ENCODE data around the gene CASR.

Gene CASR

DNA sequence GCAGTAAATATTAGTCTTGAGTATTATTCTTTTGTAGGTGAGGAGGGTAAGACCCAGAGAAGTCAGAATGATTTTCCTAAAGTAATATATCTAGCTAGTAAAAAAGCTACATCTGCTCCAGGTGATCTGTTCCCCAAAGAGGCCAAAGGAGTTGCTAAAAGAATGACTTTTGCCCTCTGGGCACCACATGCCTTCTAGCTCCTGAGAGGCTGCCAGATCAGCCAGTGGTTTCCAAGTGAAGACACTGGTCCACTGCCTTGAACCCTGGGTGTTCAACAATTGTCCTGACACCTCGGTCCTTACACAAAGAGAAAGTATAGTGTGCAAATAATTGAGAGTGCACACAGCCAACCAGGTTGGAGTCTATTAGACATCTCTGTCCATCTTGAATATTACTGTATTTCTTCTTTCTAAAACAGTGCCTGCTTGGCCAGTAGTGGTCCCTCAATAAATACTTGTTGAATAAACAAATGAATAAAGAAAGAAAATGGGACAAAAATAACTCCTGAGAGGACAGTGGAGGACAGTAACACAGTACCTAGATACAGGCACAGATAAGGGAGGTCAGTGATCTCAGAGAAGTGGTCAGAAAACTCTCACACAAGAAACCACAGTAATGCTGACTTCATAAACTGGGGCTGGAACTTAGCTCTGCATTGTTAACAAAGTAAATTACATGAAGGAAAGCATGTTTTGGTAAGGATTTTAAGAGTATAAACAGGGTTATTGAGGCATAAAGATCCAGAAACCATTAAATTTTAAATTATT is 85.0 kb downstream of the CASR start:
- Histone ChIP-seq H3K18ac (ENCODE audit: low read depth in 1 of 2, low read length in 2 of 2) (no peak overlapping the region), H2BK120ac (ENCODE audit: low read depth, low read length) (no peak overlapping the region), H2BK12ac (ENCODE audit: low read length in 2 of 2) (no peak overlapping the region), H3K14ac (ENCODE audit: low read length in 2 of 2) (no peak overlapping the region), H4K91ac (ENCODE audit: low read length) (no peak overlapping the region), H2BK15ac (ENCODE audit: low read depth, poor library complexity, severe bottlenecking) (no peak overlapping the region), H3K23ac (ENCODE audit: low read length in 2 of 2) (no peak overlapping the region), H4K8ac (ENCODE audit: low read length) (no peak overlapping the region), H3K9me3 (ENCODE audit: control insufficient read depth, low read length) (no peaks in the 10 kb centered on the region), H2AK5ac (ENCODE audit: low read length, severe bottlenecking) (no peak overlapping the region), H3K4me1 (ENCODE audit: control insufficient read depth, insufficient read depth, low read depth, low read length) (no peaks in the 10 kb centered on the region), H3K27me3 (ENCODE audit: control insufficient read depth in 1 of 2, insufficient read depth in 1 of 2, low read length in 2 of 2) (peaks cover 3 to 5% of the 10 kb centered on the region in 2 experiments), H2AFZ (ENCODE audit: low read depth, low read length) (no peak overlapping the region), H3K4me3 (ENCODE audit: insufficient read depth in 1 of 2, low read depth in 1 of 2, low read length in 2 of 2) (no peak overlapping the region), H3K36me3 (ENCODE audit: control insufficient read depth in 1 of 2, insufficient read depth in 2 of 2, low read depth in 1 of 2, low read length in 2 of 2) (no peaks in the 10 kb centered on the region), H3K4ac (ENCODE audit: low read depth in 1 of 2, low read length in 2 of 2) (no peak overlapping the region), H3K27ac (ENCODE audit: low read length, poor library complexity, severe bottlenecking) (no peak overlapping the region), H2BK5ac (ENCODE audit: low read depth, low read length, poor library complexity, severe bottlenecking) (no peak overlapping the region), H3K9ac (ENCODE audit: low read length) (no peak overlapping the region), H3K4me2 (ENCODE audit: low read length, poor library complexity, severe bottlenecking) (no peak overlapping the region), H3K79me1 (replicated peaks; ENCODE audit: low read length, poor library complexity, severe bottlenecking) (no peaks in the 10 kb centered on the region)
- peak; percentile 46 for DNase-seq
- WGBS, result no CpG with 5 or more reads among the region's 1 CpG

DNA sequence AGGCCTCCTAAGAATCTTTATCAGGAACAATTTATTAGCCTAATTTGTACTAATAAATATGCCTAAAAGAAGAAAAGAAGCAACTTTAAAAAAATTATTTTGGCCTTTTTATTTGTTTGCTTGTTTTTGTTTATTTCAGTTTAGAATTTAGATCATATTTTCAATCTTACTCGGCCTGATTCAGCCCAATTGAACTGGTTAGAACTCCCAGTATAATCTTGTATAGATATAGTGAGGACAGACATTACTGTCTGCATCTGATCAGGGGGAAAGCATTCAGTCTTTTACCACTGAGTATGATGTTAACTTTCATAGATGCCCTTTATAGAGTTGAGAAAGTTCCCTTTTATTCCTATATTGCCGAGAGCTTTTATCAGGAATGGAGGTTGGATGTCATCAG is 85.6 kb downstream of the CASR start:
- H3K4me3 ChIP-seq (ENCODE audit: insufficient read depth in 1 of 2, low read depth in 1 of 2, low read length in 2 of 2), result no peak overlapping the region
- no peak overlapping the region for H2BK120ac ChIP-seq (ENCODE audit: low read depth, low read length)
- no peaks in the 10 kb centered on the region for H3K4me1 ChIP-seq (ENCODE audit: control insufficient read depth, insufficient read depth, low read depth, low read length)
- no peak overlapping the region for H2BK15ac ChIP-seq (ENCODE audit: low read depth, poor library complexity, severe bottlenecking)
- no peak overlapping the region for H3K18ac ChIP-seq (ENCODE audit: low read depth in 1 of 2, low read length in 2 of 2)
- no peak overlapping the region for H3K27ac ChIP-seq (ENCODE audit: low read length, poor library complexity, severe bottlenecking)
- H3K23ac ChIP-seq (ENCODE audit: low read length in 2 of 2), result no peak overlapping the region
- H3K36me3 ChIP-seq (ENCODE audit: control insufficient read depth in 1 of 2, insufficient read depth in 2 of 2, low read depth in 1 of 2, low read length in 2 of 2), result no peaks in the 10 kb centered on the region
- H4K91ac ChIP-seq (ENCODE audit: low read length), result no peak overlapping the region
- no peak overlapping the region for H2BK5ac ChIP-seq (ENCODE audit: low read depth, low read length, poor library complexity, severe bottlenecking)
- H4K8ac ChIP-seq (ENCODE audit: low read length), result no peak overlapping the region
- H3K27me3 ChIP-seq (ENCODE audit: control insufficient read depth in 1 of 2, insufficient read depth in 1 of 2, low read length in 2 of 2), result no peaks in the 10 kb centered on the region
- no peak overlapping the region for H3K9ac ChIP-seq (ENCODE audit: low read length)
- WGBS, result 100% methylated on average over 2 of the region's 2 CpGs
- no peak overlapping the region for H2AFZ ChIP-seq (ENCODE audit: low read depth, low read length)
- DNase-seq, result no peak
- H3K4me2 ChIP-seq (ENCODE audit: low read length, poor library complexity, severe bottlenecking), result no peak overlapping the region
- no peak overlapping the region for H3K4ac ChIP-seq (ENCODE audit: low read depth in 1 of 2, low read length in 2 of 2)
- no peak overlapping the region for H2AK5ac ChIP-seq (ENCODE audit: low read length, severe bottlenecking)
- H3K14ac ChIP-seq (ENCODE audit: low read length in 2 of 2), result no peak overlapping the region
- no peaks in the 10 kb centered on the region for H3K9me3 ChIP-seq (ENCODE audit: control insufficient read depth, low read length)
- no peak overlapping the region for H2BK12ac ChIP-seq (ENCODE audit: low read length in 2 of 2)
- no peaks in the 10 kb centered on the region for H3K79me1 ChIP-seq (replicated peaks; ENCODE audit: low read length, poor library complexity, severe bottlenecking)

- H4K91ac ChIP-seq (ENCODE audit: low read length), result no peak overlapping the region
- no peak overlapping the region for H2BK5ac ChIP-seq (ENCODE audit: low read depth, low read length, poor library complexity, severe bottlenecking)
- no peak overlapping the region for H3K4me3 ChIP-seq (ENCODE audit: insufficient read depth in 1 of 2, low read depth in 1 of 2, low read length in 2 of 2)
- no peak overlapping the region for H4K8ac ChIP-seq (ENCODE audit: low read length)
- no peak for DNase-seq
- no peak overlapping the region for H3K4ac ChIP-seq (ENCODE audit: low read depth in 1 of 2, low read length in 2 of 2)
- no peak overlapping the region for H2BK120ac ChIP-seq (ENCODE audit: low read depth, low read length)
- no peaks in the 10 kb centered on the region for H3K36me3 ChIP-seq (ENCODE audit: control insufficient read depth in 1 of 2, insufficient read depth in 2 of 2, low read depth in 1 of 2, low read length in 2 of 2)
- no peak overlapping the region for H3K4me2 ChIP-seq (ENCODE audit: low read length, poor library complexity, severe bottlenecking)
- 76% methylated on average over 3 of the region's 3 CpGs for WGBS
- H3K23ac ChIP-seq (ENCODE audit: low read length in 2 of 2), result no peak overlapping the region
- H3K18ac ChIP-seq (ENCODE audit: low read depth in 1 of 2, low read length in 2 of 2), result no peak overlapping the region
- no peaks in the 10 kb centered on the region for H3K27me3 ChIP-seq (ENCODE audit: control insufficient read depth in 1 of 2, insufficient read depth in 1 of 2, low read length in 2 of 2)
- no peak overlapping the region for H2AFZ ChIP-seq (ENCODE audit: low read depth, low read length)
- no peak overlapping the region for H3K9ac ChIP-seq (ENCODE audit: low read length)
- H3K9me3 ChIP-seq (ENCODE audit: control insufficient read depth, low read length), result no peaks in the 10 kb centered on the region
- no peak overlapping the region for H2AK5ac ChIP-seq (ENCODE audit: low read length, severe bottlenecking)
- H3K4me1 ChIP-seq (ENCODE audit: control insufficient read depth, insufficient read depth, low read depth, low read length), result no peaks in the 10 kb centered on the region
- no peak overlapping the region for H2BK12ac ChIP-seq (ENCODE audit: low read length in 2 of 2)
- H3K27ac ChIP-seq (ENCODE audit: low read length, poor library complexity, severe bottlenecking), result no peak overlapping the region
- no peaks in the 10 kb centered on the region for H3K79me1 ChIP-seq (replicated peaks; ENCODE audit: low read length, poor library complexity, severe bottlenecking)
- H3K14ac ChIP-seq (ENCODE audit: low read length in 2 of 2), result no peak overlapping the region
- H2BK15ac ChIP-seq (ENCODE audit: low read depth, poor library complexity, severe bottlenecking), result no peak overlapping the region
These were observed 87.9 kb downstream of the CASR start for GRCh38 chr3:122271246-122271898.

DNA sequence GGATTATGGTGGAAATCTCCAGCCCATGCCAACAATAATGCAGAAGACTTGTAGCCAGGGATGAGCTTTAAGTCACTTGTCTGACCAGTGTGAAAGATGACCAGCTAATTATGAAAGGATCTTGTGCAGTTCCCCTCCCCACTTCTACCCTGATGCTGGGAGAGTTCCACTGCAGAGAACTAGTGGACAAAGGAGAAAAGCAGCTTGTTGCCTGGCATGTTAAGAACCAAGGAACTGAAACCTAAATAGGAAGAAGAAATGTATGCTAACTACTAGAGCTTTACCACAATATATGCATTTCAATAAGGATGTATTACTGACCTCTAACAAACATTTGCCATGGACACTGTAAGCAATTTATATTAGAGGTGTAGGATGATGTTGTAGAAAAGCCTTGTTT is 89.4 kb downstream of the CASR start:
- no peak overlapping the region for H3K18ac ChIP-seq (ENCODE audit: low read depth in 1 of 2, low read length in 2 of 2)
- no peaks in the 10 kb centered on the region for H3K9me3 ChIP-seq (ENCODE audit: control insufficient read depth, low read length)
- no peak overlapping the region for H2BK120ac ChIP-seq (ENCODE audit: low read depth, low read length)

More for the DNA sequence above, 89.4 kb downstream of the CASR start:
- Histone ChIP-seq H3K4me3 (ENCODE audit: insufficient read depth in 1 of 2, low read depth in 1 of 2, low read length in 2 of 2) (no peak overlapping the region), H3K27ac (ENCODE audit: low read length, poor library complexity, severe bottlenecking) (no peak overlapping the region), H2AFZ (ENCODE audit: low read depth, low read length) (no peak overlapping the region), H2BK12ac (ENCODE audit: low read length in 2 of 2) (no peak overlapping the region), H3K9ac (ENCODE audit: low read length) (no peak overlapping the region), H4K8ac (ENCODE audit: low read length) (no peak overlapping the region), H2BK15ac (ENCODE audit: low read depth, poor library complexity, severe bottlenecking) (no peak overlapping the region), H2BK5ac (ENCODE audit: low read depth, low read length, poor library complexity, severe bottlenecking) (no peak overlapping the region), H4K91ac (ENCODE audit: low read length) (no peak overlapping the region), H3K23ac (ENCODE audit: low read length in 2 of 2) (no peak overlapping the region), H3K4ac (ENCODE audit: low read depth in 1 of 2, low read length in 2 of 2) (no peak overlapping the region), H3K27me3 (ENCODE audit: control insufficient read depth in 1 of 2, insufficient read depth in 1 of 2, low read length in 2 of 2) (no peaks in the 10 kb centered on the region), H3K4me2 (ENCODE audit: low read length, poor library complexity, severe bottlenecking) (no peak overlapping the region), H2AK5ac (ENCODE audit: low read length, severe bottlenecking) (no peak overlapping the region), H3K36me3 (ENCODE audit: control insufficient read depth in 1 of 2, insufficient read depth in 2 of 2, low read depth in 1 of 2, low read length in 2 of 2) (no peaks in the 10 kb centered on the region), H3K79me1 (replicated peaks; ENCODE audit: low read length, poor library complexity, severe bottlenecking) (no peaks in the 10 kb centered on the region), H3K14ac (ENCODE audit: low read length in 2 of 2) (no peak overlapping the region), H3K4me1 (ENCODE audit: control insufficient read depth, insufficient read depth, low read depth, low read length) (no peaks in the 10 kb centered on the region)
- no peak for DNase-seq
